Neuronal stem cell (in vitro differentiated cells): Measurements from ENCODE around the gene NSD2.
A peak's percentile ranks its signal among the peaks of the same experiment; 100 is the strongest.

Source experiments
- DNase-seq: peaks from one replicate; pipeline ENCODE4 v3.0.0-alpha.2; 2013; ENCODE audit warnings: low spot score
- H2AFZ ChIP-seq: one replicate; pipeline ENCODE4 v1.6.1; 2013; ENCODE audit warnings: mild to moderate bottlenecking, low read length, inconsistent platforms
- H2AK5ac ChIP-seq: 2 replicates; pipeline ENCODE4 v1.6.1; 2013; ENCODE audit warnings: low read depth, mild to moderate bottlenecking, inconsistent platforms, low read length, moderate library complexity, mixed read lengths
- H2BK120ac ChIP-seq: 2 replicates; pipeline ENCODE4 v1.6.1; 2013; ENCODE audit warnings: low read depth, mild to moderate bottlenecking, inconsistent platforms, low read length, moderate library complexity, mixed read lengths
- H2BK12ac ChIP-seq: one replicate; pipeline ENCODE4 v1.6.1; 2013; ENCODE audit warnings: low read length, inconsistent platforms
- H2BK15ac ChIP-seq: 2 replicates; pipeline ENCODE4 v1.6.1; 2013; ENCODE audit warnings: mild to moderate bottlenecking, low read length, inconsistent platforms, mixed read lengths
- H2BK5ac ChIP-seq: one replicate; pipeline ENCODE4 v1.6.1; 2013; ENCODE audit warnings: inconsistent platforms, mild to moderate bottlenecking, low read length, moderate library complexity
- H3K14ac ChIP-seq: one replicate; pipeline ENCODE4 v1.6.1; 2013; ENCODE audit warnings: low read length, inconsistent platforms
- H3K18ac ChIP-seq: 2 replicates; pipeline ENCODE4 v1.6.1; 2013; ENCODE audit warnings: low read length, inconsistent platforms
- H3K23ac ChIP-seq: 2 replicates; pipeline ENCODE4 v1.6.1; 2013; ENCODE audit warnings: low read depth, mild to moderate bottlenecking, mixed read lengths, low read length, inconsistent platforms; ENCODE audit not compliant: poor library complexity
- H3K27ac ChIP-seq: replicated peaks from 3 replicates; pipeline ENCODE4 v1.5.1; 2013; ENCODE audit warnings: low read length, inconsistent platforms
- H3K27me3 ChIP-seq, 3 experiments: 2 replicates each; pipeline ENCODE4 v1.6.1; 2013; ENCODE audit warnings: low read length in 3 of 3, mild to moderate bottlenecking in 2 of 3, inconsistent platforms in 1 of 3, low read depth in 1 of 3, mixed read lengths in 1 of 3, moderate library complexity in 1 of 3; ENCODE audit not compliant: control insufficient read depth in 3 of 3, insufficient read depth in 3 of 3
- H3K36me3 ChIP-seq, 2 donors: replicated peaks in 1 of 2; 2 replicates each; pipeline ENCODE4 v1.6.1; 2013; ENCODE audit warnings: low read length in 2 of 2; ENCODE audit not compliant: control insufficient read depth in 2 of 2, insufficient read depth in 2 of 2
- H3K4ac ChIP-seq: 2 replicates; pipeline ENCODE4 v1.6.1; 2013; ENCODE audit warnings: inconsistent platforms, mild to moderate bottlenecking, low read length, moderate library complexity
- H3K4me1 ChIP-seq, 2 donors: 1 replicate in 1 of 2; 2 replicates in 1 of 2; pipeline ENCODE4 v1.6.1; 2013; ENCODE audit warnings: low read length in 2 of 2, low read depth in 1 of 2; ENCODE audit not compliant: control insufficient read depth in 2 of 2, insufficient read depth in 1 of 2
- H3K4me2 ChIP-seq: one replicate; pipeline ENCODE4 v1.6.1; 2013; ENCODE audit warnings: mild to moderate bottlenecking, low read length, inconsistent platforms; ENCODE audit not compliant: insufficient read depth, poor library complexity, severe bottlenecking
- H3K4me3 ChIP-seq, 2 donors: 2 replicates each; pipeline ENCODE4 v1.5.1; 2013; ENCODE audit warnings: low read length in 2 of 2, mild to moderate bottlenecking in 2 of 2, inconsistent platforms in 1 of 2, moderate library complexity in 1 of 2
- H3K79me1 ChIP-seq: one replicate; pipeline ENCODE4 v1.6.1; 2013; ENCODE audit warnings: low read depth, mild to moderate bottlenecking, inconsistent platforms, low read length, moderate library complexity
- H3K9ac ChIP-seq: one replicate; pipeline ENCODE4 v1.6.1; 2013; ENCODE audit warnings: mild to moderate bottlenecking, low read depth, low read length, inconsistent platforms; ENCODE audit not compliant: poor library complexity
- H3K9me3 ChIP-seq, 2 donors: replicated peaks in 1 of 2; 2 replicates each; pipeline versions ENCODE3 to v1.6.1; 2013; ENCODE audit warnings: low read length in 2 of 2, mild to moderate bottlenecking in 2 of 2, inconsistent platforms in 1 of 2, low read depth in 1 of 2, mixed read lengths in 1 of 2, moderate library complexity in 1 of 2; ENCODE audit not compliant: control insufficient read depth in 2 of 2, insufficient read depth in 1 of 2
- H4K8ac ChIP-seq: one replicate; pipeline ENCODE4 v1.6.1; 2013; ENCODE audit warnings: low read depth, mild to moderate bottlenecking, inconsistent platforms, low read length, moderate library complexity
- H4K91ac ChIP-seq: one replicate; pipeline ENCODE4 v1.6.1; 2013; ENCODE audit warnings: low read length, low read depth, mild to moderate bottlenecking, inconsistent platforms; ENCODE audit not compliant: poor library complexity
- WGBS, 2 donors: extraction: QIAGEN DNeasy Blood & Tissue Kit; methylation state at CpG; one replicate each; pipeline ENCODE4 v1.1.7; 2013; ENCODE audit warnings: missing lambda C conversion rate in 2 of 2, mixed read lengths in 1 of 2; ENCODE audit not compliant: insufficient read length in 2 of 2, insufficient replicate concordance in 1 of 2; ENCODE audit errors: extremely low coverage in 2 of 2; 5-methylcytosine and 5-hydroxymethylcytosine counted together

NSD2 gene

GRCh38 chr4:1837069-1837468 lies 34.1 kb upstream of the NSD2 start:
- Histone ChIP-seq H2AFZ (no peak overlapping the region), H3K4me2 (no peak overlapping the region), H3K36me3 (peaks cover 33 to 93% of the 10 kb centered on the region in 2 donors), H2BK120ac (no peak overlapping the region), H3K14ac (no peak overlapping the region), H3K27me3 (no peaks in the 10 kb centered on the region), H3K23ac (no peak overlapping the region), H2BK5ac (no peak overlapping the region), H3K18ac (no peak overlapping the region), H3K79me1 (peaks cover 1% of the 10 kb centered on the region), H2AK5ac (no peak overlapping the region), H3K9ac (no peak overlapping the region), H2BK15ac (no peak overlapping the region), H4K8ac (no peak overlapping the region), H3K4me1 (no peaks in the 10 kb centered on the region), H3K4me3 (no peak overlapping the region), H2BK12ac (no peak overlapping the region), H3K9me3 (peaks cover 0 to 2% of the 10 kb centered on the region in 2 donors), H3K4ac (no peak overlapping the region), H4K91ac (no peak overlapping the region), H3K27ac (no peak overlapping the region)
- no peak for DNase-seq
- WGBS, 2 donors: no CpG with 5 or more reads among the region's 10 CpGs

GRCh38 chr4:1839282-1839681 lies 31.9 kb upstream of the NSD2 start:
- H3K18ac ChIP-seq: no peak overlapping the region
- no peak for DNase-seq
- H2AK5ac ChIP-seq: no peak overlapping the region
- no peak overlapping the region for H2BK12ac ChIP-seq
- no peak overlapping the region for H3K9ac ChIP-seq
- H3K23ac ChIP-seq: no peak overlapping the region
- H3K4me2 ChIP-seq: no peak overlapping the region
- no peaks in the 10 kb centered on the region for H3K4me1 ChIP-seq
- H3K27ac ChIP-seq: no peak overlapping the region
- H2BK15ac ChIP-seq: no peak overlapping the region
- no CpG with 5 or more reads among the region's 7 CpGs for WGBS, 2 donors
- no peak overlapping the region for H2BK120ac ChIP-seq
- H2BK5ac ChIP-seq: no peak overlapping the region
- H4K91ac ChIP-seq: no peak overlapping the region
- peaks cover 0 to 2% of the 10 kb centered on the region in 2 donors for H3K9me3 ChIP-seq
- H3K4me3 ChIP-seq: peak overlapping the region in 1 of 2 donors; percentile 59
- H2AFZ ChIP-seq: no peak overlapping the region
- peaks cover 34 to 94% of the 10 kb centered on the region in 2 donors for H3K36me3 ChIP-seq
- no peak overlapping the region for H4K8ac ChIP-seq
- H3K14ac ChIP-seq: no peak overlapping the region
- no peaks in the 10 kb centered on the region for H3K27me3 ChIP-seq
- peaks cover 5% of the 10 kb centered on the region for H3K79me1 ChIP-seq
- no peak overlapping the region for H3K4ac ChIP-seq

GRCh38 chr4:1841201-1841886 lies 29.8 kb upstream of the NSD2 start:
- H2AFZ ChIP-seq: no peak overlapping the region
- no peak overlapping the region for H3K27ac ChIP-seq
- whole genome bisulfite sequencing, 2 donors: no CpG with 5 or more reads among the region's 31 CpGs
- peak overlapping the region; percentile 87 for H2BK5ac ChIP-seq
- H3K9ac ChIP-seq: no peak overlapping the region
- peaks cover 5% of the 10 kb centered on the region for H3K79me1 ChIP-seq
- peak overlapping the region in 1 of 2 donors; percentile 11 for H3K4me3 ChIP-seq
- no peak overlapping the region for H2BK120ac ChIP-seq
- H4K8ac ChIP-seq: no peak overlapping the region
- no peak overlapping the region for H3K4ac ChIP-seq
- H3K14ac ChIP-seq: no peak overlapping the region
- H3K27me3 ChIP-seq: no peaks in the 10 kb centered on the region
- no peak for DNase-seq
- H3K36me3 ChIP-seq: peaks cover 25 to 94% of the 10 kb centered on the region in 2 donors
- no peak overlapping the region for H2BK12ac ChIP-seq
- H3K9me3 ChIP-seq: peaks cover 0 to 2% of the 10 kb centered on the region in 2 donors
- no peak overlapping the region for H2AK5ac ChIP-seq
- no peak overlapping the region for H4K91ac ChIP-seq
- H3K4me1 ChIP-seq: no peaks in the 10 kb centered on the region
- H3K18ac ChIP-seq: no peak overlapping the region
- H3K23ac ChIP-seq: peak overlapping the region; percentile 47
- no peak overlapping the region for H2BK15ac ChIP-seq
- no peak overlapping the region for H3K4me2 ChIP-seq

- Histone ChIP-seq H2BK5ac (peak overlapping the region; percentile 87), H3K79me1 (peaks cover 5% of the 10 kb centered on the region), H3K4me3 (peak overlapping the region in 1 of 2 donors; percentile 11), H2BK120ac (no peak overlapping the region), H3K27me3 (no peaks in the 10 kb centered on the region), H2AK5ac (no peak overlapping the region), H3K4me1 (no peaks in the 10 kb centered on the region), H2BK12ac (peak overlapping the region; percentile 46), H4K91ac (no peak overlapping the region), H4K8ac (no peak overlapping the region), H3K36me3 (peaks cover 24 to 94% of the 10 kb centered on the region in 2 donors), H2BK15ac (no peak overlapping the region), H3K27ac (no peak overlapping the region), H2AFZ (no peak overlapping the region), H3K4ac (no peak overlapping the region), H3K14ac (no peak overlapping the region), H3K9me3 (peaks cover 0 to 2% of the 10 kb centered on the region in 2 donors), H3K23ac (peak overlapping the region; percentile 47), H3K4me2 (no peak overlapping the region), H3K18ac (no peak overlapping the region), H3K9ac (no peak overlapping the region)
- DNase-seq: no peak
- WGBS, 2 donors: no CpG with 5 or more reads among the region's 9 CpGs
These were observed 29.3 kb upstream of the NSD2 start for GRCh38 chr4:1841887-1842210.
